SH-SY5Y (cell line): ENCODE data around the gene RAMP1.

ENCODE experiments used
- GATA2 ChIP-seq: IDR thresholded peaks from 2 replicates; pipeline ENCODE4 v1.6.1; 2011; ENCODE audit warnings: mild to moderate bottlenecking, low read depth, low read length
- GATA3 ChIP-seq: IDR thresholded peaks from 2 replicates; pipeline ENCODE4 v1.6.1; 2011; ENCODE audit warnings: low read depth, mild to moderate bottlenecking, low read length, moderate library complexity

- TF ChIP-seq GATA3: no peak
- no peak for TF ChIP-seq GATA2
Measured at GRCh38 chr2:237921967-237922492, 62.6 kb downstream of the RAMP1 start.
